ENCODE measurements around the gene MAD1L1. TPM values are rescaled to one million over a fixed set of nuclear protein-coding genes. Genes with fewer than 3 reads are reported as not detected.

MAD1L1 gene
- total and polyA plus RNA-seq, 2 donors (not counting 3 experiments of a cell fraction or from before 2014, with no cell fraction given): 34.1 to 42.3 TPM

DNA sequence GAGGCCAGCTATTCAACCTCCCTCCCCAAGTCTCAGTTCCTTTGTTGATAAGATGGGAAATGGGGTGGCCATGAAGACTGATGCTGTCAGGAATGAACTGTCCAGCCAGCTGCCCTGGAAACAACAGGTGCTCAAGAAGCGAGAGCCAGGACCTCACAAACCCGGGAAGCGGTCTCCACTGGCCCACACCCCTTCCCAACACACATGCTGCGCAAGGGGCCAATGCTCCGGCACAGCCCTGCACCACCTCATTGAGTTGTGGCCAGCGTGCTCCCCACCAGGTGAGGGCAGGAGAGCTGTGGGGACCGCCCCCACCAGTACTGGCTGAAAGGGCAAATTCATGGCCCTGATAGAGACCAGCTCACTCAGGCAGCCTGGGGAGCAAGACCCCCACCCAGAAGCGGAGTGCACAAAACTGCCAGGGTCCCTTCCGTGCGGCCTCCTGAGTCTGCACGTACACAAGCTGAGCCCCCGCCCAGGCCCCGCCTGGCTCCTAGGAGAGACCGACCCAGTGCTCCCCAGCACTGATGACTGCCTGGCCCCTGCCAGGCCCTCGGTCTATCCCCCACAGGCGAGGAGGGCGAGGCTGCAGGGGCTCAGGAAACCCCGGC, 216.6 kb downstream of the MAD1L1 start:
- POLR2A ChIA-PET: no interaction called here
- BruUV-seq (replicated peaks): no TSS peak
- dilution Hi-C loops (cut with MboI; ENCODE audit: extremely low pct_ligation_motif_present, low sequenced_read_pairs): no loop called here
- H3K27me3 ChIP-seq (ENCODE audit: control insufficient read depth in 2 of 2, insufficient read depth in 2 of 2, low read length in 2 of 2): no peaks in the 10 kb centered on the region
- CTCF ChIA-PET: interaction anchor here (1.0 kb wide), 1 partner anchor 25 kb away, joined by 3 read pairs; no protein-coding TSS in a partner anchor
- peaks cover 14% of the 10 kb centered on the region for H3K4me1 ChIP-seq (ENCODE audit: control insufficient read depth, extremely low read depth, insufficient read depth, low read length)
- no peak overlapping the region for H3K27ac ChIP-seq (ENCODE audit: insufficient read depth, low read depth, low read length)
- peaks cover 0 to 2% of the 10 kb centered on the region in 2 experiments for H3K36me3 ChIP-seq (ENCODE audit: control insufficient read depth in 2 of 2, extremely low read depth in 1 of 2, insufficient read depth in 2 of 2, low read length in 2 of 2)
- no peaks in the 10 kb centered on the region for H4K20me1 ChIP-seq (replicated peaks; ENCODE audit: control insufficient read depth, extremely low read depth, insufficient read depth, low read length)
- H3K4me2 ChIP-seq (ENCODE audit: insufficient read depth, low read length): no peak overlapping the region
- no peaks in the 10 kb centered on the region for H3K9me1 ChIP-seq (replicated peaks; ENCODE audit: control insufficient read depth, extremely low read depth, insufficient read depth, low read length)
- FAIRE-seq (no peak), DNase-seq (ENCODE audit: low read depth, low spot score) (no peak)
- H3K79me2 ChIP-seq (ENCODE audit: control insufficient read depth, insufficient read depth, low read length): no peaks in the 10 kb centered on the region
- TF ChIP-seq FOS (IDR thresholded peaks at IDR 0.05; ENCODE audit: borderline replicate concordance, insufficient read depth, low read length) (no peak), JUN (IDR thresholded peaks at IDR 0.05; ENCODE audit: borderline replicate concordance, insufficient read depth, insufficient read length, low read depth) (no peak), MYC (IDR thresholded peaks at IDR 0.05; ENCODE audit: low read depth, low read length) (no peak), POLR2A (IDR thresholded peaks at IDR 0.05; ENCODE audit: low read depth, low read length) (no peak), POLR2AphosphoS5 (IDR thresholded peaks at IDR 0.05; ENCODE audit: insufficient read depth, low read depth, low read length) (no peak)
- TF ChIP-seq, protein P1, sequence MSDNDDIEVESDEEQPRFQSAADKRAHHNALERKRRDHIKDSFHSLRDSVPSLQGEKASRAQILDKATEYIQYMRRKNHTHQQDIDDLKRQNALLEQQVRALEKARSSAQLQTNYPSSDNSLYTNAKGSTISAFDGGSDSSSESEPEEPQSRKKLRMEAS (IDR thresholded peaks at IDR 0.05; ENCODE audit: insufficient read depth, insufficient read length): no peak
- TF ChIP-seq, protein P2, sequence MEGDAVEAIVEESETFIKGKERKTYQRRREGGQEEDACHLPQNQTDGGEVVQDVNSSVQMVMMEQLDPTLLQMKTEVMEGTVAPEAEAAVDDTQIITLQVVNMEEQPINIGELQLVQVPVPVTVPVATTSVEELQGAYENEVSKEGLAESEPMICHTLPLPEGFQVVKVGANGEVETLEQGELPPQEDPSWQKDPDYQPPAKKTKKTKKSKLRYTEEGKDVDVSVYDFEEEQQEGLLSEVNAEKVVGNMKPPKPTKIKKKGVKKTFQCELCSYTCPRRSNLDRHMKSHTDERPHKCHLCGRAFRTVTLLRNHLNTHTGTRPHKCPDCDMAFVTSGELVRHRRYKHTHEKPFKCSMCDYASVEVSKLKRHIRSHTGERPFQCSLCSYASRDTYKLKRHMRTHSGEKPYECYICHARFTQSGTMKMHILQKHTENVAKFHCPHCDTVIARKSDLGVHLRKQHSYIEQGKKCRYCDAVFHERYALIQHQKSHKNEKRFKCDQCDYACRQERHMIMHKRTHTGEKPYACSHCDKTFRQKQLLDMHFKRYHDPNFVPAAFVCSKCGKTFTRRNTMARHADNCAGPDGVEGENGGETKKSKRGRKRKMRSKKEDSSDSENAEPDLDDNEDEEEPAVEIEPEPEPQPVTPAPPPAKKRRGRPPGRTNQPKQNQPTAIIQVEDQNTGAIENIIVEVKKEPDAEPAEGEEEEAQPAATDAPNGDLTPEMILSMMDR (IDR thresholded peaks at IDR 0.05; ENCODE audit: extremely low read depth in 1 of 2, insufficient read depth in 1 of 2, low read depth in 1 of 2, low read length in 2 of 2): no peak
- no peak overlapping the region for H3K4me3 ChIP-seq (replicated peaks in 1 of 3; ENCODE audit: insufficient read depth in 1 of 3, low read depth in 1 of 3, low read length in 3 of 3)
- H2AFZ ChIP-seq (ENCODE audit: low read depth, low read length): no peak overlapping the region
- H3K9ac ChIP-seq (replicated peaks; ENCODE audit: extremely low read depth, insufficient read depth, low read length): no peak overlapping the region
- no peaks in the 10 kb centered on the region for H3K9me3 ChIP-seq (replicated peaks; ENCODE audit: control insufficient read depth, insufficient read depth, low read length)
- intact Hi-C loops (cut with micrococcal nuclease): no loop called here
